IPS DF 6.9 (cell line): ENCODE data around the gene JSRP1.

Experiments
- DNase-seq: peaks from one replicate; pipeline ENCODE4 v3.0.0-alpha.2; 2013; ENCODE audit warnings: low read depth, low spot score
- H3K27ac ChIP-seq: one replicate; pipeline ENCODE4 v1.5.1; 2013; ENCODE audit warnings: low read length, control low read depth
- H3K27me3 ChIP-seq: 2 replicates; pipeline ENCODE4 v1.6.1; 2013; ENCODE audit warnings: mild to moderate bottlenecking, low read length; ENCODE audit not compliant: control insufficient read depth, insufficient read depth
- H3K36me3 ChIP-seq: 2 replicates; pipeline ENCODE4 v1.6.1; 2013; ENCODE audit warnings: low read length; ENCODE audit not compliant: control insufficient read depth, insufficient read depth
- H3K4me1 ChIP-seq: 2 replicates; pipeline ENCODE4 v1.6.1; 2013; ENCODE audit warnings: low read length; ENCODE audit not compliant: control insufficient read depth, insufficient read depth
- H3K4me3 ChIP-seq: 2 replicates; pipeline ENCODE4 v1.5.1; 2013; ENCODE audit warnings: mild to moderate bottlenecking, low read length
- H3K9me3 ChIP-seq: 2 replicates; pipeline ENCODE4 v1.6.1; 2013; ENCODE audit warnings: low read length, inconsistent platforms; ENCODE audit not compliant: control insufficient read depth, insufficient read depth
- WGBS: extraction: QIAGEN DNeasy Blood & Tissue Kit; methylation state at CpG from one replicate; pipeline ENCODE4 v1.1.7; 2013; ENCODE audit warnings: mixed read lengths, missing lambda C conversion rate; ENCODE audit not compliant: insufficient read length, insufficient coverage; 5-methylcytosine and 5-hydroxymethylcytosine counted together

Gene JSRP1

DNA sequence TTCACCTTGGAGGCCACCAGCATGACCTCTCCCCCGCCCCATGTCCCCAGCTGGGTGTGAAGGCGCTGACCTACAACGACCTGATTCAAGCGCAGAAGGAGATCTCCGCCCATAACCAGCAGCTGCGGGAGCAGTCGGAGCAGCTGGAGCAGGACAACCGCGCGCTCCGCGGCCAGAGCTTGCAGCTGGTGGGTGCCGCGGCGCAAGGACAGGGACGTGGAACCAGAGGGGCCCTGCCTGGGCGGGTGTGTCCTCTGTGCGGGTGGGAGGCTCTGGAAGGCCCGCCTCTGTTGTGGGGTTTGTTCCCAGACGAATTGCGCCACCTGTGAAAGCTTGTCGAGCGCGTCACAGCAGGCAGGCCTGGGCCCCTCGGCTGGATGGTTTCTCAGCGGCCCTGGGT is 42.4 kb downstream of the JSRP1 start:
- Histone ChIP-seq H3K9me3 (no peaks in the 10 kb centered on the region), H3K27me3 (no peaks in the 10 kb centered on the region), H3K36me3 (peaks cover 47% of the 10 kb centered on the region), H3K4me3 (no peak overlapping the region), H3K27ac (no peak overlapping the region), H3K4me1 (no peaks in the 10 kb centered on the region)
- WGBS: no CpG with 5 or more reads among the region's 26 CpGs
- no peak for DNase-seq

DNA sequence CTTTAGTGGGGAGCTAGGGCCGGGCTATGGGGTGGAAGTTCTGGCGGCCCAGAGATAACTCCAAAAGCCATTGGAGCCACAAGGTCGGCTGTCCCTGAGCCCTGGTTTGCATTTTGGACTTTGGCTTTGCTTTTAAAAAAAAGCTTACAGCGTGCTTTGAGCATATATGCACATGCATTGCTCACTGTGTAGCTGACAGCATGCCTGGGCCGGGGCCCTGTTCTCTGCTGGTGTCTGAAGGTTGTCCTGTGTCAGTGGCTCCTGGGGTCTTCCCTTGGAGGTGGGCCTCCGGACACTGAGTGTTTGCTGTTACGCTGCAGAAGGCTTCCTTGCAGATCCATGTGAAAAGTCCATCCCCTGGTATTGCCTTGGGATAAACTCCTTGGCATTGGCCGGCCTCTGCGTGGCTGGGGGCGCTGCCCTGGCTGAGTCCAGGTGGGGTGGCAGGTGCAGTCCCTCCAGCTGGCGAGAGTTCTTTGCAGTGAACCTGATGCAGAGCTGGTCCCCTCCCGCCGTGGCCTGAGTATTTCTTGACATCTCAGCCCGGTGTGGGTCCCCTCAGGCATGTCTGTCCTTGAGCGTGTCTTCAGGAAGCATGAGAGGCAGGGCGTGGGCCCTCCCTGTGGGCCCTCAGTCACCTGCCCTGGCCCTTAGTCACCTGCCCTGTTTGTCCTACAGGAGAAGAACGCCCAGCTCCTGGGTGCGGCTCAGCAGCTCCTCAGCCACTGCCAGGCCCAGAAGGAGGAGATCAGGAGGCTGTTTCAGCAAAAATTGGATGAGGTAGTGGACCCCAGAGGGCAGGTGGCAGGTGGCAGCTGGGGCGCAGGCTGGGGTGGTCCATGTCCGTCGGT is 43.1 kb downstream of the JSRP1 start:
- Histone ChIP-seq H3K36me3 (peaks cover 47% of the 10 kb centered on the region), H3K9me3 (no peaks in the 10 kb centered on the region), H3K4me3 (no peak overlapping the region), H3K27ac (no peak overlapping the region), H3K27me3 (no peaks in the 10 kb centered on the region), H3K4me1 (no peaks in the 10 kb centered on the region; the same call in 1 of the 2 replicates)
- WGBS: no CpG with 5 or more reads among the region's 21 CpGs
- no peak for DNase-seq

- Histone ChIP-seq H3K36me3 (peaks cover 29% of the 10 kb centered on the region), H3K4me1 (no peaks in the 10 kb centered on the region; the same call in 1 of the 2 replicates), H3K27me3 (no peaks in the 10 kb centered on the region), H3K4me3 (no peak overlapping the region), H3K27ac (no peak overlapping the region), H3K9me3 (no peaks in the 10 kb centered on the region)
- no CpG with 5 or more reads among the region's 33 CpGs for WGBS
- DNase-seq: no peak
These were observed 45.1 kb downstream of the JSRP1 start for GRCh38 chr19:2210987-2211740.

GRCh38 chr19:2210206-2210605 is 46.0 kb downstream of the JSRP1 start:
- H3K36me3 ChIP-seq: peaks cover 24% of the 10 kb centered on the region
- no peaks in the 10 kb centered on the region for H3K9me3 ChIP-seq
- no peaks in the 10 kb centered on the region; the same call in 1 of the 2 replicates for H3K4me1 ChIP-seq
- no peaks in the 10 kb centered on the region for H3K27me3 ChIP-seq
- H3K27ac ChIP-seq: no peak overlapping the region
- WGBS: no CpG with 5 or more reads among the region's 21 CpGs
- no peak overlapping the region for H3K4me3 ChIP-seq
- no peak for DNase-seq

DNA sequence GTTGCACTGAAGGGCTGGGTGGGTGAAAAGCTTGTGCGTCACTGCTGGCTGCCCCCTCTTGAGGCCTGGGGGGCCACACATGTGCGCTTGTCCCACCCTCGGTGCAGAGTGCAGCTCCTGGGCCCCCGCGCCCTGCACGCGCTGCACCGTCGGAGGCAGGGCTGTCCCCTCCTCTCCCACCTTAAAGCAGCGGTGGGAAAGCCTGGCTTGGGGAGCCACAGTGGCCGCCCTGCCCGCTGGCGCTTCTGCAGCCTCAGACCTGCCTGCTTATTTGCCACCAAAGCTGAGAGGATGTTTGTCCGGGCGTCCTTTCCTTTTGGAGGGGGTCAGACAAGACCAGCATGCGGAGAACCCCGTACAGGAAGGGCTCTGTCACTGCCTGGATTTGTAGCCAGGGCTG is 46.8 kb downstream of the JSRP1 start:
- DNase-seq: no peak
- H3K27me3 ChIP-seq: no peaks in the 10 kb centered on the region
- H3K4me3 ChIP-seq: no peak overlapping the region
- no peaks in the 10 kb centered on the region for H3K9me3 ChIP-seq
- no peaks in the 10 kb centered on the region; the same call in 1 of the 2 replicates for H3K4me1 ChIP-seq
- H3K27ac ChIP-seq: no peak overlapping the region
- WGBS: no CpG with 5 or more reads among the region's 17 CpGs
- H3K36me3 ChIP-seq: peaks cover 20% of the 10 kb centered on the region

- no peaks in the 10 kb centered on the region; the same call in 1 of the 2 replicates for H3K4me1 ChIP-seq
- no peaks in the 10 kb centered on the region for H3K9me3 ChIP-seq
- H3K4me3 ChIP-seq: no peak overlapping the region
- H3K27ac ChIP-seq: no peak overlapping the region
- peaks cover 19% of the 10 kb centered on the region for H3K36me3 ChIP-seq
- no peak for DNase-seq
- 100% methylated on average over 1 of the region's 10 CpGs for WGBS
- no peaks in the 10 kb centered on the region for H3K27me3 ChIP-seq
These were observed 47.2 kb downstream of the JSRP1 start for GRCh38 chr19:2208975-2209374.

- Histone ChIP-seq H3K27ac (no peak overlapping the region), H3K4me3 (no peak overlapping the region), H3K4me1 (no peaks in the 10 kb centered on the region; the same call in 1 of the 2 replicates), H3K9me3 (no peaks in the 10 kb centered on the region), H3K27me3 (no peaks in the 10 kb centered on the region), H3K36me3 (peaks cover 21% of the 10 kb centered on the region)
- WGBS: no CpG with 5 or more reads among the region's 36 CpGs
- DNase-seq: peak; percentile 31
These were observed 48.0 kb downstream of the JSRP1 start for GRCh38 chr19:2207991-2208860.

DNA sequence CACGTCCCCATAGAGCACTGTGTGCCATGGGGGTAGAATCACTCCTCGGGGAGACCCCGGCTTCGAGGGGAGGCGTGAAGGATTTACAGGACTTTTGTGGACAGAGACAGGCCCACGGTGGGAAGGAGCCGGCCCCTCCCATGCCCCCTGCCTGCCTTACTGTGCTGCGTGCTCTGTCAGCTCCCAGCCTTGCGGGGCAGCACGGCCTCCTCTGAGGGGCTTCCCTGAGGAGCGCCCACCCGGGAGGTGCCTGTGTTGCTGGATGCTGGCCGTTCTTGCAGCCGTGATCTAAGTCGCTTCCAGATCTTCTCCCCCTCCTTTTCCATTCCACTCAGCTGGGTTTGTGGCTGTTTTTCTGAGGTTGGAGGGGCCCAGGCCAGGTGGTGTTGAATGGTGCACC is 49.2 kb downstream of the JSRP1 start:
- Histone ChIP-seq H3K4me1 (no peaks in the 10 kb centered on the region; the same call in 1 of the 2 replicates), H3K4me3 (no peak overlapping the region), H3K27ac (no peak overlapping the region), H3K27me3 (no peaks in the 10 kb centered on the region), H3K36me3 (peaks cover 26% of the 10 kb centered on the region), H3K9me3 (no peaks in the 10 kb centered on the region)
- no CpG with 5 or more reads among the region's 15 CpGs for WGBS
- DNase-seq: no peak

DNA sequence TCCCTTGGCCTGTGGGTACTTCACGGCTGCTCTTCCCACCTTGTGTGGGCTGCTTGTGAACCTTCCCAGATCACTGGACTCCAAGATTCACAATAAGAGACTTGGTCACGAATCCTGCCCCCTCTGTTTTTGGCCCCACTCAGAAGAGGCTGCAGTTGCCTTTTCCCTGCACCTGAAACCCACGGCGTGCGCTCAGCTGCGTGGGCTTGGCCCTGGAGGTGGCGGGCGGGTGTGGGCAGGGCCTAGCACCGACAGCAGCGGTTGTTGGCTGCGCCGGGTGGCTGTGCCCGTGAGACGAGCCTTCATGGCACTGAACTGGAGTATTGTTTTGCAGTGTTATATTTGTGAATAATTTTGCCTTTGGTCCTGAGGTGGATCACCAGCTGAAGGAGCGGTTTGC is 53.9 kb downstream of the JSRP1 start:
- Histone ChIP-seq H3K9me3 (no peaks in the 10 kb centered on the region), H3K4me1 (no peaks in the 10 kb centered on the region), H3K36me3 (peaks cover 16% of the 10 kb centered on the region), H3K27ac (no peak overlapping the region), H3K4me3 (no peak overlapping the region), H3K27me3 (no peaks in the 10 kb centered on the region)
- DNase-seq: no peak
- WGBS: no CpG with 5 or more reads among the region's 15 CpGs
